HFFc6 (cell line): ENCODE data around the gene TALDO1. TPM values are rescaled to one million over a fixed set of nuclear protein-coding genes. Genes with fewer than 3 reads are reported as not detected.

Experiments used
- DNase-seq: peaks from one replicate; pipeline ENCODE4 v3.0.0-alpha.2; 2018
- H3K27ac Mint-ChIP-seq: 2 replicates; pipeline ENCODE4 v1.8.0; 2020; ENCODE audit warnings: mild to moderate bottlenecking, mixed read lengths
- H3K27me3 Mint-ChIP-seq: 2 replicates; pipeline ENCODE4 v1.8.0; 2021; ENCODE audit warnings: mild to moderate bottlenecking, moderate library complexity, mixed read lengths; ENCODE audit not compliant: insufficient read depth
- H3K36me3 Mint-ChIP-seq: 2 replicates; pipeline ENCODE4 v1.8.0; 2021; ENCODE audit warnings: low read depth, mixed read lengths
- H3K4me1 Mint-ChIP-seq: 2 replicates; pipeline ENCODE4 v1.8.0; 2020; ENCODE audit warnings: low read depth, mixed read lengths
- H3K4me3 Mint-ChIP-seq: 2 replicates; pipeline ENCODE4 v1.8.0; 2020; ENCODE audit warnings: mild to moderate bottlenecking, moderate library complexity, mixed read lengths
- H3K9me3 Mint-ChIP-seq: 2 replicates; pipeline ENCODE4 v1.8.0; 2020; ENCODE audit warnings: mild to moderate bottlenecking, mixed read lengths
- total RNA-seq, 6 experiments: library from RNA; stranded (reverse); fragmentation: NEBNext Ultra II Directional; extraction: Animal tissue kit (Norgen Biotek cat#: 25700); gene quantifications; 2 replicates in 1 of 6; 3 replicates in 5 of 6; pipeline ENCODE4 v1.2.3, GENCODE V29; 2021
- TF ChIP-seq, protein P1 (sequence below): fragments of 200-600 bp; sonication (generic); IDR thresholded peaks from 2 replicates; pipeline ENCODE4 v1.5.0; 2021; ENCODE audit warnings: antibody characterized with exemption, mild to moderate bottlenecking

TALDO1 gene
- total RNA-seq, 6 experiments from 2014 or later = 230 to 351 (median 300) TPM

DNA sequence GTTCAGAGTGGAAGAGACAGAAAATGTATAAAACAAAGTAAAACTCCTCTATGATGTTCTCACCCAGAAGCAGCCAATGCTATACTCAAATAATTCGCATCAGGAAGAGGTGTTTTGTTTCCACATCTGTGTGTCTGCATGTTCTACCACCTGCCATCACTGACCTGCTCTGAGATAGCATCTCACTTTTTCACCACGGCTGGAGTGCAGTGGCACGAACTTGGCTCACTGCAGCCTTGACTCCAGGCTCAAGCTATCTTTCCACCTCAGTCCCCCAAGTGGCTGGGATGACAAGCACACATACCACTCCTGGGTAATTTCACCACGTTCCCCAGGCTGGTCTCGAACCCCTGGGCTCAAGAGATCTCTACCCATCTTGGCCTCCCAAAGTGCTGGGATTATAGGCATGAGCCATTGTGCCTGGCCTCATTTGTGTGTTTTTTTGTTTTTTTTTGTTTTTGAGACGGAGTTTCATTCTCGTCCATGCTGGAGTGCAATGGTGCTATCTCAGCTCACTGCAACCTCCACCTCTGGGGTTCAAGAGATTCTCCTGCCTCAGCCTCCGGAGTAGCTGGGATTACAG lies 14.4 kb downstream of the TALDO1 start:
- DNase-seq = no peak
- H3K27ac Mint-ChIP-seq = peak overlapping the region; percentile 93
- peaks cover 18% of the 10 kb centered on the region for H3K36me3 Mint-ChIP-seq
- no peaks in the 10 kb centered on the region; the same call in 1 of the 2 replicates for H3K9me3 Mint-ChIP-seq
- H3K27me3 Mint-ChIP-seq = peaks cover 16% of the 10 kb centered on the region
- peaks cover 17% of the 10 kb centered on the region for H3K4me1 Mint-ChIP-seq
- no peak overlapping the region for H3K4me3 Mint-ChIP-seq
- TF ChIP-seq, protein P1, sequence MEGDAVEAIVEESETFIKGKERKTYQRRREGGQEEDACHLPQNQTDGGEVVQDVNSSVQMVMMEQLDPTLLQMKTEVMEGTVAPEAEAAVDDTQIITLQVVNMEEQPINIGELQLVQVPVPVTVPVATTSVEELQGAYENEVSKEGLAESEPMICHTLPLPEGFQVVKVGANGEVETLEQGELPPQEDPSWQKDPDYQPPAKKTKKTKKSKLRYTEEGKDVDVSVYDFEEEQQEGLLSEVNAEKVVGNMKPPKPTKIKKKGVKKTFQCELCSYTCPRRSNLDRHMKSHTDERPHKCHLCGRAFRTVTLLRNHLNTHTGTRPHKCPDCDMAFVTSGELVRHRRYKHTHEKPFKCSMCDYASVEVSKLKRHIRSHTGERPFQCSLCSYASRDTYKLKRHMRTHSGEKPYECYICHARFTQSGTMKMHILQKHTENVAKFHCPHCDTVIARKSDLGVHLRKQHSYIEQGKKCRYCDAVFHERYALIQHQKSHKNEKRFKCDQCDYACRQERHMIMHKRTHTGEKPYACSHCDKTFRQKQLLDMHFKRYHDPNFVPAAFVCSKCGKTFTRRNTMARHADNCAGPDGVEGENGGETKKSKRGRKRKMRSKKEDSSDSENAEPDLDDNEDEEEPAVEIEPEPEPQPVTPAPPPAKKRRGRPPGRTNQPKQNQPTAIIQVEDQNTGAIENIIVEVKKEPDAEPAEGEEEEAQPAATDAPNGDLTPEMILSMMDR = no peak

DNA sequence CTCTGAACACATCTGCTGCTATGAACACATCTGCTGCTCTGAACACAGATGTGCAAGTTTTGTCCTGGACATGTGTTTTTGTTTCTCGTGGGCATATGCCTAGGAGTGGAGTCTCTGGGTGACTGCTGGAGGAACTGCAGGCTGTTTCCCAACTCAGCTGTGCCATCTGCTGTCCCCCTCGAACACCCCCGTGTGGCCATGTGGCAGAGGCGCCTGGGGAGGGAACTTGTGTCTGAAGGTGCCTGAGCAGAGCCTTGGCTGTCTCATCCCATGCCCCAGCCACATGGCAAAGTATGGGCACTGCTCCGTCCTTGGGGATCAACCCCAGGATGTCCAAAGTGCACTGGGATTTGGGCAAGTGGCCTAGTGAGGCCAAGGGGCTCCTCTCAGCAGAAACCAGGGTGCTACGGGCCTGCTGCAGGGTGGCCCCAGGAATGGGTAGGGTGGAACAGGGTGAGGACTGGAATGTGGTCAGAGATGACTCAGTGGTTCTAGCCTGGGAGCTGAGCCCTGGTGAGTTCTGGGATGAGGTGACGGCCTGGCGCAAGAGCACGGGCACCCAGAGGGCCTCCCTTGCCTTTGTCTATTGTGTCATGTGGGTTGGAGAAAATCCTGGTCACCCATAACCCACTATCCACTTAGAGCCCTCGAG lies 15.3 kb downstream of the TALDO1 start:
- peaks cover 16% of the 10 kb centered on the region for H3K27me3 Mint-ChIP-seq
- H3K4me3 Mint-ChIP-seq = peak overlapping the region; percentile 49
- peak; percentile 94 for DNase-seq
- no peaks in the 10 kb centered on the region; the same call in 1 of the 2 replicates for H3K9me3 Mint-ChIP-seq
- TF ChIP-seq, protein P1 = peak; percentile 73
- peaks cover 11% of the 10 kb centered on the region for H3K36me3 Mint-ChIP-seq
- peaks cover 17% of the 10 kb centered on the region for H3K4me1 Mint-ChIP-seq
- H3K27ac Mint-ChIP-seq = peak overlapping the region; percentile 93

DNA sequence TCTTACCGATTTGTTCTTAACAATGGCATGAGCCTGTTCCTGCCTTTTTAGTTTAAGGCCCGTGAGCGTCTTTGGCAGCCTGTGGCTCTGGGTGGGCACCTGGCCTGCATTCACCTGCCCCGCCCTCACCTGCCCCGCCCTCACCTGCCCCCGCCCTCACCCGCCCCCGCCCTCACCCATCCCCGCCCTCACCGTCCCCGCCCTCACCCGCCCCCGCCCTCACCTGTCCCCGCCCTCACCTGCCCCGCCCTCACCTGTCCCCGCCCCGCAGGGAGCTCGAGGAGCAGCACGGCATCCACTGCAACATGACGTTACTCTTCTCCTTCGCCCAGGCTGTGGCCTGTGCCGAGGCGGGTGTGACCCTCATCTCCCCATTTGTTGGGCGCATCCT lies 15.8 kb downstream of the TALDO1 start:
- Mint-ChIP-seq H3K4me1 (peaks cover 17% of the 10 kb centered on the region), H3K27me3 (peaks cover 16% of the 10 kb centered on the region), H3K9me3 (no peaks in the 10 kb centered on the region; the same call in 1 of the 2 replicates), H3K4me3 (peak overlapping the region; percentile 49), H3K36me3 (peaks cover 8% of the 10 kb centered on the region; the same call in 1 of the 2 replicates), H3K27ac (peak overlapping the region; percentile 93)
- no peak for DNase-seq
- TF ChIP-seq, protein P1 = no peak

DNA sequence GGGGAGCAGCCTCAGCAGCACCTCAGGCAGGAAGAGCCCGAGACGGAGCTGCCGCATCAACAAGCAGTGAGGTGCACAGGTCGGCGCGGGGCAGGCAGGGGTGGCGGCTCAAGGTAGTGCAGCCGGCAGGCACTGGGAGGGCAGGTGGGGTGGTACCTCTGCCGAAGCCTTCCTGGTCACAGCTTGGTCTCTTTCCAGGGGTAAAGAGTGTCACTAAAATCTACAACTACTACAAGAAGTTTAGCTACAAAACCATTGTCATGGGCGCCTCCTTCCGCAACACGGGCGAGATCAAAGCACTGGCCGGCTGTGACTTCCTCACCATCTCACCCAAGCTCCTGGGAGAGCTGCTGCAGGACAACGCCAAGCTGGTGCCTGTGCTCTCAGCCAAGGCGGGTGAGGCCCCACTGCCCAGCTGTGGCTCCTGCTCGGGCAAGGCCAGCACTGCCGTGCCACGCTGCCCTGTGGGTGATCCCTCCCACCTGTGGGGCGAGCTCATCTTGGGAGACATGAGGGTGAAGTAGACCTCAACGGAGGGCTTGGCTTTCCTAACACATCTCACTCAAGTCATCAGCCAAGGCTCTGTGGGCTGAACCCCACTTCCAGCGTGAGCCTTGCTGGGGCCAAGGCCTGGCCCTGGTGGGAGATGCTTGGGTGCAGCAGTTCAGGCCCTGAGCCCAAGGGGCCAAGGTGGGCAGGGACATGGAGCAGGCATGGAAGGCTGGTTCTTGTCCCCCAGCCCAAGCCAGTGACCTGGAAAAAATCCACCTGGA lies 16.5 kb downstream of the TALDO1 start:
- Mint-ChIP-seq H3K9me3 (no peaks in the 10 kb centered on the region; the same call in 1 of the 2 replicates), H3K36me3 (peaks cover 8% of the 10 kb centered on the region; the same call in 1 of the 2 replicates), H3K27ac (peak overlapping the region; percentile 73)

More for the DNA sequence above, 16.5 kb downstream of the TALDO1 start:
- peaks cover 17% of the 10 kb centered on the region for H3K4me1 Mint-ChIP-seq
- H3K27me3 Mint-ChIP-seq = peaks cover 16% of the 10 kb centered on the region
- no peak for DNase-seq
- no peak overlapping the region for H3K4me3 Mint-ChIP-seq
- TF ChIP-seq, protein P1 = no peak
